HCT116 (cell line): ENCODE data around the gene ATXN2.

ENCODE experiments used
- POLR2A ChIP-seq: IDR thresholded peaks from 2 replicates; pipeline ENCODE4 v1.7.0; 2011; ENCODE audit warnings: borderline replicate concordance; ENCODE audit not compliant: insufficient read depth, insufficient read length; ENCODE audit errors: extremely low read depth
- POLR2AphosphoS5 ChIP-seq: IDR thresholded peaks from 2 replicates; pipeline ENCODE4 v1.6.1; 2011; ENCODE audit warnings: mild to moderate bottlenecking, low read depth, low read length, moderate library complexity
- TF ChIP-seq, protein P1 (sequence below), 3 experiments: fragments of 200-600 bp in 1 of 3; sonication (generic) in 1 of 3; IDR thresholded peaks in 2 of 3; conservative IDR thresholded peaks in 1 of 3; 2 replicates each; pipeline ENCODE4 v1.5.1; 2012 to 2017; ENCODE audit warnings: low read depth in 2 of 3, low read length in 2 of 3, antibody characterized with exemption in 1 of 3, borderline replicate concordance in 1 of 3, control low read depth in 1 of 3, mild to moderate bottlenecking in 1 of 3, mixed read lengths in 1 of 3, mixed run types in 1 of 3, moderate library complexity in 1 of 3; ENCODE audit not compliant: insufficient read depth in 1 of 3

DNA sequence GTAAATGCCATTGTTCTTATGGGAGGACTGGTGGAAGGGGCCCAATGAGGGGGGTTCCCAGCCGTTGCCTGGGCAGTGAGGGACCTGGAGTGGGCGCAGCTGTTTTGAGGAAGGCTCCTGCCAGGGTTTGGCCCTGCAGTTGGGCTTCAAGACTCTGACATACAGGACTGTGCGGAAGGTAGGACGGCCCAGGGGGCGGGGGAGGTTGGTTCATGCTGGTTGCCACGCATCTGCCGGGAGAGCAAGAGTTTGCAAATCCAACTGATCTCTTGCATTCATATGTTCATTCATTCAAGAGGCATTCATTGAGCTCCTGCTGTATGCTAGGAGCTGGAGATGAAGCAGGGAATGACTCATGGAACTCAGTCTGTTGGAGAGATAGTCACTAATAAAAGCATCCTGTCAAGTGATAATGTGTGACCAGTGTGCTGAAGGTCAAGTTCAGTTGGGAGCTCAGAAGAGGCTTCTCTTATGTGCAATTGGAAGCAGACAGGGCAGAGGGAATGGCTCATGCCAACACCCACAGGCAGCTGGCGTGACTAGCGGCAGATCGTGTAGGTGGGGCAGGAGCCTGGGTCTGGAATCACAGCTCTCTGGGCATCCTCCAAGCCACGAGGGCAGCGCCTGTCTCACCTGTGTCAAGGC is 185.6 kb downstream of the ATXN2 start:
- TF ChIP-seq, protein P1, sequence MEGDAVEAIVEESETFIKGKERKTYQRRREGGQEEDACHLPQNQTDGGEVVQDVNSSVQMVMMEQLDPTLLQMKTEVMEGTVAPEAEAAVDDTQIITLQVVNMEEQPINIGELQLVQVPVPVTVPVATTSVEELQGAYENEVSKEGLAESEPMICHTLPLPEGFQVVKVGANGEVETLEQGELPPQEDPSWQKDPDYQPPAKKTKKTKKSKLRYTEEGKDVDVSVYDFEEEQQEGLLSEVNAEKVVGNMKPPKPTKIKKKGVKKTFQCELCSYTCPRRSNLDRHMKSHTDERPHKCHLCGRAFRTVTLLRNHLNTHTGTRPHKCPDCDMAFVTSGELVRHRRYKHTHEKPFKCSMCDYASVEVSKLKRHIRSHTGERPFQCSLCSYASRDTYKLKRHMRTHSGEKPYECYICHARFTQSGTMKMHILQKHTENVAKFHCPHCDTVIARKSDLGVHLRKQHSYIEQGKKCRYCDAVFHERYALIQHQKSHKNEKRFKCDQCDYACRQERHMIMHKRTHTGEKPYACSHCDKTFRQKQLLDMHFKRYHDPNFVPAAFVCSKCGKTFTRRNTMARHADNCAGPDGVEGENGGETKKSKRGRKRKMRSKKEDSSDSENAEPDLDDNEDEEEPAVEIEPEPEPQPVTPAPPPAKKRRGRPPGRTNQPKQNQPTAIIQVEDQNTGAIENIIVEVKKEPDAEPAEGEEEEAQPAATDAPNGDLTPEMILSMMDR (IDR thresholded peaks at IDR 0.05 in 2 of 3, conservative IDR thresholded peaks at IDR 0.05 in 1 of 3; ENCODE audit: borderline replicate concordance in 1 of 3, insufficient read depth in 1 of 3, low read depth in 2 of 3, low read length in 2 of 3) = no peak
- TF ChIP-seq POLR2AphosphoS5 (no peak), POLR2A (no peak)
